Activated CD8-positive, alpha-beta memory T cell treated with anti-CD3 and anti-CD28 coated beads, Interleukin-2, amount 50 U/mL, for 1 hour (primary cell): Measurements from ENCODE around the gene LIAS.
"Not testable (repeated sequence)": the region's sequence is repeated elsewhere in the genome, so short reads cannot be mapped to it uniquely, and the experiment has no call there.

Experiments
- DNase-seq: peaks from one replicate; pipeline ENCODE4 v3.0.0-alpha.2; 2020; ENCODE audit errors: extremely low read depth

LIAS gene

GRCh38 chr4:39458505-39459300, at the start of gene LIAS, which contains the start of gene RPL9:
Gene LIAS, plus strand, starts transcription at chr4:39459056. Its CDS starts 62 bp downstream, at chr4:39459118.
Gene RPL9, minus strand, starts transcription at chr4:39458922. Its CDS starts 483 bp downstream, at chr4:39458439.
- peak; percentile 82 for DNase-seq

DNA sequence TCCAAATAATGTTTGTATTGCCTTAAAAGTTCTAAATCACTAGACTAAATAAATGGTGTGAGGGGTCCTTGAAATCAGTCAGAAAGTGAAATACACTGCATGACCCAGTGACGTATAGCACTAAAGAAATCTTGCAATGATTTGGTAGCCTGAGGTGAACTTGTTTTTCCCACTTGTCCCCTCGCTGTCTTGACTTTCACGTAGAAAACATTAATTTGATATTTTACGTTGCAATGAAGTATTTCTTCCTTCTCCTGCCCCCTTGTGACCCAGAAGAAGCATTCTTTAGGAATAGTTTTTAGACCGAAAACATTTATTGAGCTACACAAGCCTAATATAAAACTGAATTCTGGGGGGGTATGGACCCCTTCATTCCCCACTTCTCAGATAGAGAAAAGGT, 48.4 kb upstream of the LIAS start:
- DNase-seq: no peak

GRCh38 chr4:39411561-39411960, 47.3 kb upstream of the LIAS start:
- not testable (repeated sequence) for DNase-seq

GRCh38 chr4:39415678-39416283, 43.1 kb upstream of the LIAS start:
- no peak for DNase-seq

DNA sequence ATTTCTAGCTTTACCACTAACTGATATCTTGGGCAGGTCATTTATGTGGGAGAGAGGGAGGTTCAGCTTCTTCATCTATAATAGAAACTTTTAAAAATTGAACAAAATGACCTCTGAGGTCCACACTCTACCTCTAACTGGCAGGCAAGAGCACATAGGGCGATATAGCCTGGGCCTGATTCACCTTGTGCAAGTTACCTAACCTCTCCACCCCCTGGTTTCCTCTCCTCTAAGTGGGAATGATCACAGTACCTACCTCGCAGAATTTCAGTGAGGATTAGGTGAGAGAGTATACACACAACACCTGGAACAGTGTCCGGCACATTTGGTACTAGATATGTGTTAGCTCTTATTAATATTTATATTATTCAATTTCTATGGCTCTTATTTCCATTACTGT, 36.6 kb upstream of the LIAS start:
- DNase-seq: no peak

GRCh38 chr4:39425297-39425696, 33.6 kb upstream of the LIAS start:
- DNase-seq: not testable (repeated sequence)

DNA sequence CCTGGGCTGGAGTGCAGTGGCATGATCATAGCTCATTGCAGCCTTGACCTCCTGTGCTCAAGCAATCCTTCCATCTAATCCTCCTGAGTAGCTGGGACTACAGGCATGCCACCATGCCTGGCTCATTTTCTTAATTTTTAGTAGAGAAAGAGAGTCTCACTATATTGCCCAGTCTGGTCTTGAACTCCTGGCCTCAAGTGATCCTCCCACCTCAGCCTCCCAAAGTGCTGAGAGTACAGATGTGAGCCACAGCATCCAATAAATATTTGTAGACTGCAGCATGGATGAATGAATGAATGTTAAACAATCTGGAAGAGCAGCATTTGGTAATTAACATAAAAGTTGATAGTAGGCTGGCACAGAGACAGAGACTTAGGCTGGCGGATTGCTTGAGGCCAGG, 32.1 kb upstream of the LIAS start:
- DNase-seq: no peak

- DNase-seq: no peak
Measured at GRCh38 chr4:39427520-39428114, 31.2 kb upstream of the LIAS start.

DNA sequence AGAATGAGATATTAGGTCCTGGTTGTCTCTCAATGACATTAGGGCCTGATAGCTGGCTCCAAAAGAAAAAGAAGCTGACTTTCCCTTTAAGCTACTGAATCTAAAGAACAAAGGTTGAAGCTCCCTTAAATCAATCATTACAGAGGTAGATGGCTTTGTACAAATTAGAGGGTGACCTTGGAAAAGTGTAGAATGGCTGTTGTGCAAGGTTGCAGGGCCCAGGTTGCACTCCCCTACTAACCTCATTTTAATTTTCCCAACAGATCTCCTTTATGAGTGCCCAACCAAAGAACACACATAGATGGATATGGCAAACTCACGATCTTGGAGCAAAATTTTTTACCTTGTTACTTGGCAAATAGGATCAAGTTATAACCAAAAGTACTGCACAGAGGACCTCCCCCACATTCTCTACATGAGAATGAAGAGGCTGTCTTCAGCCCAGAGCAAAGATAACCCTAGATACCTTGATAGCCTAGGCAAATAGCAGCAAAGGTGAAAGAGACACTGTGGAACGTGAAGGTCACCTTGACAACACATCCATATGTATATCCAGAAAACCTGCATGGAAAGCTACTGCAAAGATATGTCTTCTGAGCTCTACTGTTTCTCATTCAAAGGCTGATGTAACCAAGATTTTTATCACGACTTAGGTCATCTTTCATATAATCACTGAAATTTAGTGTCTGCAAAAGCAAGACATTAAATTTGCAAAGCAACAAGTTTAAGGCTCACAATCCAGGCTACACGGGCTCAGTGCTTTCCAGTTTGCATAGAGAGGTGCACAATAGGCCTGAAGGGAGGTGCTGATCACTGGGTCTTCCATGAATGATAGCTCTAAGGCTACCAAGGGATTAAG, 29.2 kb upstream of the LIAS start:
- DNase-seq: no peak

- DNase-seq: no peak
Measured at GRCh38 chr4:39433878-39434492, 24.9 kb upstream of the LIAS start.

GRCh38 chr4:39435659-39436563, 22.9 kb upstream of the LIAS start:
- DNase-seq: no peak

GRCh38 chr4:39441593-39441992, 17.3 kb upstream of the LIAS start:
- no peak for DNase-seq

- DNase-seq: no peak
Measured at GRCh38 chr4:39442998-39443397, 15.9 kb upstream of the LIAS start.

DNA sequence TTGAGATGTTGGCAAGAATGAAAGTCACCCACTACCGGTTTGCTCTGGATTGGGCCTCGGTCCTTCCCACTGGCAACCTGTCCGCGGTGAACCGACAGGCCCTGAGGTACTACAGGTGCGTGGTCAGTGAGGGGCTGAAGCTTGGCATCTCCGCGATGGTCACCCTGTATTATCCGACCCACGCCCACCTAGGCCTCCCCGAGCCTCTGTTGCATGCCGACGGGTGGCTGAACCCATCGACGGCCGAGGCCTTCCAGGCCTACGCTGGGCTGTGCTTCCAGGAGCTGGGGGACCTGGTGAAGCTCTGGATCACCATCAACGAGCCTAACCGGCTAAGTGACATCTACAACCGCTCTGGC, 12.4 kb upstream of the LIAS start:
- DNase-seq: no peak

- DNase-seq: peak; percentile 12
Measured at GRCh38 chr4:39446842-39447573, 11.8 kb upstream of the LIAS start.

- no peak for DNase-seq
Measured at GRCh38 chr4:39450618-39451017, 8.2 kb upstream of the LIAS start.

GRCh38 chr4:39451423-39452023, 7.3 kb upstream of the LIAS start:
- DNase-seq: no peak

DNA sequence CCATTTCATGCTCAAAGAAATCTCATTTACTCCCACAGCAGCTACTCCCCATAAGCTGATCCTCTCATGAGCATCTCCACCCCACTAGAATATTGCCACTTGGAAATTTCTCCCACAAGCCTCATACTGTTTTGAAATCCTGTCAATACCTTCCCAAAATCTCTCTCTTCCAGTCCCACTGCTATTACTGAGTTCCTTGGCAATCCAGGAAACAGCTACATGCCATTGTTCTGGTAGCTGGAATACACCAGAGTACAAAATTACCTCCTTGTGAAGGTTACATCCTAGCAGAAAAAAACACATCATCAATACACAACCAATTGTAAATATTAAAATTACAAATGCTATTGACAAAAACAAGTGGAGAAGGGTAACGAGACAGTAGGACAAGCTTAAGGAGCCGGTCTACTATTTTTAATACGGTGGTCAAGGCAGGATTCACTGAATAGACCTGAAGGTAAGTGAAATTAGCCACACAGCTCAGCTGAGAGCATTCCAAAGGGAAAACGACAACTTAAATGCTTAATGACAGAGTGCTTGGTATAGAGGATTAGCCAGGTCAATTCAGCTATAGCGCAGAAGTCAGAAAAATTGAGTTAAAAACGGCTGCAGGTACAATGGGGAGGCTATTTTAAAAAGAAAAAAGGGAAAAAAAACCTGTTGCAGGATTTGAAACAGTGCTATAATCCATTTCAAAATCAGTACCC, 6.5 kb upstream of the LIAS start:
- no peak for DNase-seq
